Measurements from ENCODE around the gene USP3.

DNA sequence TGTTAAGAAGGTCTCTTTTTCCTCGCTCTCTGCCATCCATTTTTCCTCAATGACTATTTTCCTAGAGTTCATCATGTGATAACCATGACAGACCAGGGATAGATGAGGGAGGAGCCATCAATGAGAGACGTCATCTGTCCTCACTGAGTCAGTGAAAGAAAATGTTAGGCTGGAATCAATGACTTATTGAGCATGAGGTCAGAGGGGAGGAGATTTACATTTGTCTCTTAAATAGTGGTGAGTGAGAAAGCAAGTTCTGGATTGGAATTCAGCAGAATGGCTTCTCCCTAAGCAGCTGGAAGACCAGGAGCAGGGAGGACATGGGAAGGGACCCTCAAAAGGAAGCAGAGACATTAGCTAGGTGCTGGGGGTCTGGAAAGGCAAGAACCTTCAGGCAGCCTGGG lies 28.2 kb upstream of the USP3 start:
- TF ChIP-seq, protein P1, sequence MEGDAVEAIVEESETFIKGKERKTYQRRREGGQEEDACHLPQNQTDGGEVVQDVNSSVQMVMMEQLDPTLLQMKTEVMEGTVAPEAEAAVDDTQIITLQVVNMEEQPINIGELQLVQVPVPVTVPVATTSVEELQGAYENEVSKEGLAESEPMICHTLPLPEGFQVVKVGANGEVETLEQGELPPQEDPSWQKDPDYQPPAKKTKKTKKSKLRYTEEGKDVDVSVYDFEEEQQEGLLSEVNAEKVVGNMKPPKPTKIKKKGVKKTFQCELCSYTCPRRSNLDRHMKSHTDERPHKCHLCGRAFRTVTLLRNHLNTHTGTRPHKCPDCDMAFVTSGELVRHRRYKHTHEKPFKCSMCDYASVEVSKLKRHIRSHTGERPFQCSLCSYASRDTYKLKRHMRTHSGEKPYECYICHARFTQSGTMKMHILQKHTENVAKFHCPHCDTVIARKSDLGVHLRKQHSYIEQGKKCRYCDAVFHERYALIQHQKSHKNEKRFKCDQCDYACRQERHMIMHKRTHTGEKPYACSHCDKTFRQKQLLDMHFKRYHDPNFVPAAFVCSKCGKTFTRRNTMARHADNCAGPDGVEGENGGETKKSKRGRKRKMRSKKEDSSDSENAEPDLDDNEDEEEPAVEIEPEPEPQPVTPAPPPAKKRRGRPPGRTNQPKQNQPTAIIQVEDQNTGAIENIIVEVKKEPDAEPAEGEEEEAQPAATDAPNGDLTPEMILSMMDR (IDR thresholded peaks at IDR 0.05), result no peak
- TF ChIP-seq FOXM1 (IDR thresholded peaks at IDR 0.05; ENCODE audit: low read depth) (no peak), SIN3A (IDR thresholded peaks at IDR 0.05; ENCODE audit: borderline replicate concordance, low read depth, low read length) (no peak), EP300 (IDR thresholded peaks at IDR 0.05; ENCODE audit: borderline replicate concordance in 1 of 2, low read depth in 1 of 2, low read length in 1 of 2) (no peak), CHD2 (IDR thresholded peaks at IDR 0.05; ENCODE audit: low read length, partially characterized antibody) (no peak), NRF1 (IDR thresholded peaks at IDR 0.05; ENCODE audit: low read depth, low read length) (no peak), EZH2phosphoT487 (IDR thresholded peaks at IDR 0.05; ENCODE audit: borderline replicate concordance, low read depth) (no peak), POLR2AphosphoS5 (IDR thresholded peaks at IDR 0.05; ENCODE audit: low read depth, low read length) (no peak)

All from SK-N-SH (cell line).